Inflammatory macrophage (primary cell): Measurements from ENCODE around the gene BTBD9.

Experiments
- DNase-seq, 2 donors: peaks; one replicate each; pipeline ENCODE4 v3.0.0-alpha.2; 2020 to 2022

BTBD9 gene

GRCh38 chr6:38337819-38338465 is 301.8 kb downstream of the BTBD9 start:
- DNase-seq, result no peak

GRCh38 chr6:38336922-38337321 is 302.8 kb downstream of the BTBD9 start:
- DNase-seq, result no peak

DNA sequence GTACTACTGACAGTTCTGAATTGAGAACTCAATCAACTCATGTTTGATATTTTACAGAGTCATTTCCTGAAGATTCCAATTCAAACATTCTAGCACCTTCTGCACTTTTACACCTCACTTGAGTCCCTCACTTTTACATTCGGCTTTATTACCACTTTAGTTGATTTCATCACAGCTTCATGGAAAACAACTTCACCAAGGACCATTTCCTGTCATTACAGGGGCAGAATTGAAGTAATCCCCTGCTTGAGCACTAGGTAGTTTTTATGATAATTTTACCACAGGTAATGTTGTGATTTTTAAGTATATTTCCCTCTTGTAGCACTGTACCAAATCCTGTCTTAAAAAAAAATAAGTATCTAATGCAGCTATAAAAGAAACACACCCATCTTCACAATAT is 312.9 kb downstream of the BTBD9 start:
- DNase-seq, result no peak

DNA sequence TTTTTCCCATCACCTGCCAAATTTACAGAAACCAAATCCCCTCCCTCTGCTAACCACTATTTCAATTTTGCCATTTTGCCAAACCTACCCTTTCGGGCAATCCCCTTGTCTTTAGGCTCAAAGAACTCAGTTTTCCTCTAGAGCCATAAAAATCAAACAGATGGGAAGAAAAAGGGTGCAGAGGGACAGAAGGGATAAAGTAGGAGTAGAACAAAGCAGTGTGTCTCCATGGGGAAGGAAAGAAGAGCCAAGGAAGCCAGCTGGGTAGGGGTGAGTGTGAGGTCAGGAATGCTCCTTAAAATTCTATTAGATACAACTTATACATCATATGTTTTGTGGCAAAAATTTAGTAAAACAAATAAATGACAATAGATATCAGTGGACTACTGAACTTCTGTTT is 316.5 kb downstream of the BTBD9 start:
- DNase-seq, result no peak

- no peak for DNase-seq
These were observed 317.6 kb downstream of the BTBD9 start for GRCh38 chr6:38322138-38322537.

- no peak for DNase-seq
These were observed 318.9 kb downstream of the BTBD9 start for GRCh38 chr6:38320843-38321242.

DNA sequence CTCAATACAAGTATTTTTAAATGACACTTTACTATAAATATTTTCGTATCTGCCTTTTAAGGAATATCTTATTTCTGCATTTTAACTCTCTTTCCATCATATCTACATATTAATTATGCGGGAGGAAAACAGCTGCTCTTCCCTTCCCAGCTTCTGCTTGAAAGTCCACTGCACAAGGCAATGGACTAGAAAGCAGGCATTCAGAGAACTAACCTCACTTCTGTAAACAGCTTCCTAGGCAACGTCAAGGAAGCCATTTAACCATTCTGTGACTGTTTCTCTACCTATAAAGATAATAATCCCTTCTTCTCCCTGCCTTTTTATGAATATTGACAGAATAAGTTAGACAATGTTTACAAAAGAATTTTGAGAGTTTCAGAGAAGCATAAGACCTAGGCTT is 319.4 kb downstream of the BTBD9 start:
- DNase-seq, result no peak

DNA sequence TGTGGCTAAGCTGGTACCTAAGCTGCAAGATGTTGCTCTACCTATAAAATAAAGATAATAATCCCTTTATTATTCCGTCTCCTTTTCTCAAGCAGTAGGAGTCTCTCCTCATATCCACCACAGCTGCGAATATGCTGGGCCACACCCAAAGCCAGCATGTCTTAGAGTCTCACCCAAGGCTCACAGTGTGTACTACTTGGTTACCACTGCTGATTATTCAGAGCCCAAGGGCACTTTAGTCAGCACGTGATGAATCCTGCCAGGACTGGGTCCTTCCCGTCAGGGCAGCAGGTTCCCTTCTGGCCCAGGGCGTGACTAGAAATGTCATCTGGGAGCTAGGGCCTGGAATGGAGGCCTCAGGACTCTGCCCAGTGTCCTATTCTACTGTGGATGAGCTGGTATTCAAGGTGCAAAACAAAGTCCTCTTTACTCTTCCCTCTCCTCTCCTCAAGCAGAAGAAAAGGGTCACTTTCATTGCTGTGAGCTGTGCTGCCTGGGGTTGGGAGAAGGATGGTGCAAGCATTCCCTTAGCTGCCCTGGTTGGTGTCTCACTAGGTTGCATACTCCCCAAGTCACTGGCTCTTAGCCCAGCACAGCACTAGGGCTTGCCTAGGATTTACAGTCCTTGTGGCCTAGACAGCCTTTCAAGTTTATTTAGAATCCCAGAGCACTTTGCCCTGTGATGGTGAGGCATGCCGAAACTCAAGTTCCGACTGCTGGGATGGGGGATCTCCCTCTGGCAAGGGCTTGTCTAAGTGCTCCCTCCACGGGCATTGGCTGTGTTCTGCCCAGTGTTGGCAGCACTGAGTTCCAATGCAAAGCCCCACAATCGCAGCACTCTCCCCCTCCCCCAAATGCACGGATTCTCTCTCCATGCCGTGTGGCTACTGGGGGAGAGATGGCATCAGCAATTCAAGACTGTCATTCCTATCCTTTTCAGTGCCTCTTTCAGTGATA is 320.2 kb downstream of the BTBD9 start:
- DNase-seq, result no peak

- no peak for DNase-seq
These were observed 323.4 kb downstream of the BTBD9 start for GRCh38 chr6:38316099-38316868.

DNA sequence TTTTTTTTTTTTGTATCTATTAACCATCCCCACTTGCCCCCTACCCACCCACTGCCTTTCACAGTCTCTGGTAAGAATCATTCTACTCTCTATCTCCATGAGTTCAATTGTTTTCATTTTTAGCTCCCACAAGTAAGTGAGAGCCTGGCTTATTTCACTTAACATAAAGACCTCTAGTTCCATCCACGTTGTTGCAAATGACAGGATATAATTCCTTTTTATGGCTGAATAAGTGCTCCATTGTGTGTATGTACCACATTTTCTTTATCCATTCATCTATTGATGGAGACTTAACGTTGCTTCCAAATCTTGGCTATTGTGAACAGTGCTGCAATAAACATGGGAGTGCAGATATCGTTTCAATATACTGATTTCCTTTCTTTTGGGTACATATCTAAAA is 328.5 kb downstream of the BTBD9 start:
- DNase-seq, result no peak

DNA sequence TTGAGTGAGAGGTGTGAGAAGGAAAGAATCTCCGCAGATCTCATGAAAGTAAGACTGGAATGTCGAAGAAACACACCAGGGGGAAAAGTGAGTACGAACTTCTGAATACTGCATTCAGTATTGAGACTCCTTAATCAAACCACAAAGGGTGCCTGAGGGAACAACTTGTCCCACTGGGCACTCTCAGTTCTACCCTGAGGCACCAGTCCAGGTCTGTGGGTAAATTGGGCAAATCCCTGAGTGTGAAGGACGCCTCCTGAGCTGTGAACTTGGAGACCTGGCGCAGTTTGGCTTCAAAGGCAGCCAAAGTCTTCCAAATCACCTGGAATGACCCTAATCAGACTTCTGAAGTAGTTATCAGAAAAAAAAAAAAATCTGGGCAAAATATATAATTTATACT is 329.7 kb downstream of the BTBD9 start:
- no peak for DNase-seq

- no peak for DNase-seq
These were observed 332.0 kb downstream of the BTBD9 start for GRCh38 chr6:38307740-38308139.

- no peak for DNase-seq
These were observed 332.8 kb downstream of the BTBD9 start for GRCh38 chr6:38306931-38307330.

- no peak for DNase-seq
These were observed 333.6 kb downstream of the BTBD9 start for GRCh38 chr6:38305995-38306681.

DNA sequence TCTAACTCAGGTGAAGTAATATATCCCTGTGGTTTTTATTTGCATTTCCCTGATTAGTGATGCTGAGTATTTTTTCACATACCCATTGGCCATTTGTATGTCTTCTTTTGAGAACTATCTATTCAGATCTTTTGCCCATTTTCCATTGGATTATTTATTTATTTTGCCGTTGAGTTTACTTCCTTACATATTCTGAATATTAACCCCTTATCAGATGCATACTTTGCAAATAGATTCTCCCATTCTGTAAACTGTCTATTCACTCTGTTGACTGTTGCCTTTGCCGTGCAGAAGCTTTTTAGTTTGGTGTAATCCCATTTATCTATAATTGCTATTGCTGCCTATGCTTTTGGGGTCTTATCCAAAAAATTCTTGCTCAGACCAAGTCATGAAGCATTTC is 336.9 kb downstream of the BTBD9 start:
- DNase-seq, result no peak

DNA sequence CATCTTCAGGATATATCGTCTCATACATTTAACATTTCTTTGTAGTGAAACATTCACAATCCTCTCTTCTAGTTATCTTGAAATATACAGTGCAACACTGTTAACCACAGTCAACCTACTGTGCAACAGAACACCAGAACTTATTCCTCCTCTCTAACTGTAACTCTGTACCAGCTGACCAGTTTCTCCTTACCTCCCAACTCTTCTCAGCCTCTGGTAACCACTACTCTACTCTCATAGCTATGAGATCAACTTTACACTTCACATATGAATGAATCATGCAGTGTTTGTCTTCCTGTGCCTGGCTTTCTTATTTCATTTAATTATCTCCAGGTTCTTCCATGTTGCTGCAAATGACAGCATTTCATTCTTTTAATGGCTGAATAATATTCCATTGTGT is 337.6 kb downstream of the BTBD9 start:
- no peak for DNase-seq

DNA sequence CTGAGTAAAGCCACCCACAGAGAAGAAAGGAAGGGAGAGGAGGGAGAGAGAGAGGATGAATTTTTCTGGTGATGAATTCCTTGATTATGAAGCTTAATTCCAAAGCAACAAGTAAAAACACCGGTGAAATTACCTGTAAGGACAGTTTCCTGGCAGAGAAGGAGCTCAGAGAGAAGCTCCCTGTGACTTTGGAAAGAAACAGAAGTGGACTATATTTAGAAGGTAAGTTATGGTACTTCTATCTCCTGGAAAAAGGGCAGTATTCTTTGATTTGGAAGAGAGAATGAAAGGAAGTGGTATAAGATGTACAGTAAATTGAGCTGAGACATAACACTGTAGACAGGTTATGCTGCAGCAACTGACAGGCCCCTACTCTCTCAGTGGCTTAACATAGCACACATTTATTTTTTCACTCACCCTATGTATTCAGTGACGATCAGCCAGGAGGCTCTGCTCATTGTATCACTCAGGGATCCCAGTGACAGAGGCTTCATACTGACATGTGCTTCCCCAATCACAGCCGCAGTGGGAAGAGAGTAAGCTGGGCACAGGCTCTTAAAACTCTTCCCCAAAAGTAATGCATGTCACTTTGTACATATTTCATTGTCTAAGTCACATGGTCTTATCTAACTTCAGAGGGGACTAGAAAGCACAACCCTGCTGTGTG is 349.5 kb downstream of the BTBD9 start:
- DNase-seq, result peak in 1 of 2 donors; percentile 33

DNA sequence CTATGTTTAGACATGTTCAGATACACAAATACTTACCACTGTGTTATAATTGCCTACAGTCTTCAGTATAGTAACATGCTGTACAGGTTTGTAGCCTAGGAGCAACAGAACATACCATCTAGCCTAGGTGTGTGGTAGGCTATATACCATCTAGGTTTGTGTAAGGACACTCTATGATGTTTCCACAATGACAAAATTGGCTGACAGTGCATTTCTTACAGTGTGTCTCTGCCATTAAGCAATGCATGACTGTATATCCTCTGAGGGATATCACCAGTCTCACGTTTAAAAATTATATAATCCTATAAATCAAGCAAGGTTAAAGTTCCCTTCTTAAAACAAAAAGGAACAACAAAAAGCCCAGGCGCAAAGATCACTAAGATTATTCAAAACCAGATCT is 352.2 kb downstream of the BTBD9 start:
- DNase-seq, result no peak

- DNase-seq, result peak; percentile 25 to 28
These were observed 354.8 kb downstream of the BTBD9 start for GRCh38 chr6:38284802-38285394.

DNA sequence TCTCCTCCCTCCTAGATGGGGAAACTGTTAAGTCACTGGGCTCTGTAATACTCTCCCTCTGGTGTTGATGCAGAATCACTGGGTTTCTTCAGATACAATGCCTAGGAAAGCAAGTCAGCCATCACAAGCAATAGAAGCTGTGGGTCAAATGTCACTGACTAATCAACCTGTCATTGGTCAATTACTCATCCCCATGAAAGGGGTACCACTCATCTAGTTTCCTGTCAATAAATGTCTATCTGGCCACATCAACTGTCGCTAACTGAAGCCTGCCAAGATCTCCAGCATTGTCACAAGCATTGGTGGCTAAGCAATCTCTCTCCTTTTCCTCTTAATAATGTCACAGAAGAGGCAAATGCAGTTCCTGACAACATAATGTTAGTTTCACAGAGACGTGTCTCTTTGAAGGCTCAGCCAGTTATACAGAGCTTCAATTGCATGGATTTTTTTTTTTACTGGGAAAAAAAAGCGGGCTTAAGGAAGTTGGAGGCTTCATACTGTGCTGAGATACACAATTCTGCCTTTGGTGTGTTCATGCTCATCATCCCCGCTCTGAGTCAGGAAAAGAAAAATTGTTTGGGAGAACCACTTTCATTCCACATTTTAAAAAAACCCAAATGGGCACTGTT is 355.9 kb downstream of the BTBD9 start:
- no peak for DNase-seq

DNA sequence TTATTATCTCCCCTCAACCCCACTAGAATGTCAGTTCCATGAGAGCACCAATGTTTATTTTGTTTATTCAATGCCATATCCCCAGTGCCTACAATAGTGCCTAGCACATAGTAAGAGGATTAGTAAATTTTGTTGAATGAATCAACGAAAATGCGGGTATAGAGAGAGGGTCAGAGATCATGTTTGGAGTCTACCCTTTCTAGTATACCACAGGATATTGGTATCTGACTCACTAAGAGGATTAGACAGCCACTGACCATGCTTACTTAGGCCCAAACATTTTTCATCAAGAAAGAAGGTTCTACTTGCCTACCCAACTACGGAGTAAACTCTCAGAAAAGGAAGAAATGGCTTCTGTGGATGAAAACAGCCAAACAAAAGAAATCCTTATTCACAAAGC is 356.8 kb downstream of the BTBD9 start:
- DNase-seq, result no peak
